AG10803 (cell line): Measurements from ENCODE around the gene COX5A.

Source experiments
- DNase-seq: peaks from one replicate; pipeline ENCODE4 v3.0.0; 2010; ENCODE audit warnings: low read depth
- H3K4me3 ChIP-seq: 2 replicates; pipeline ENCODE4 v1.5.1; 2011; ENCODE audit warnings: mild to moderate bottlenecking, low read length, control low read depth
- TF ChIP-seq, protein P1 (sequence below): conservative IDR thresholded peaks from 2 replicates; pipeline ENCODE4 v1.5.1; 2011; ENCODE audit warnings: mild to moderate bottlenecking, low read length, control low read depth, inconsistent platforms

COX5A gene

DNA sequence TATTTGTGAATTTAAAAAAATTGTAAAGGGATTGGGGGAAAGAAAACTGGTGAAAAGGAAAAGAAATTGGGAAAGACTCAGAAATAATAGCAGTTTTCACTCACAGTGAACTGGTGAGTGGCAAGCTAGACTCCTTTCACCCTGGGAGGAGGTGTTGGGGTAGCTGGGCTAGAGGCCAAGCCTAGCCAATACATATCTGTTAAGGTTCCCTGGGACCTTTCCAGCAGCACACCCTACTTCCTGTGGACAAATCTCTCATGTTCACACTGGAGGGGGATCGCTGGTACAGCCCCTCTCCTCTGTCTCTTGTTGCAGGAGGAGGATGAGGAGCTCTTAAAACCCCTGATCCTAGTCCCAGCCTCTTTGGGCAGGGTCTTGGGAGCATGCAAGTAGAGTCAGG, 22.4 kb upstream of the COX5A start:
- TF ChIP-seq, protein P1, sequence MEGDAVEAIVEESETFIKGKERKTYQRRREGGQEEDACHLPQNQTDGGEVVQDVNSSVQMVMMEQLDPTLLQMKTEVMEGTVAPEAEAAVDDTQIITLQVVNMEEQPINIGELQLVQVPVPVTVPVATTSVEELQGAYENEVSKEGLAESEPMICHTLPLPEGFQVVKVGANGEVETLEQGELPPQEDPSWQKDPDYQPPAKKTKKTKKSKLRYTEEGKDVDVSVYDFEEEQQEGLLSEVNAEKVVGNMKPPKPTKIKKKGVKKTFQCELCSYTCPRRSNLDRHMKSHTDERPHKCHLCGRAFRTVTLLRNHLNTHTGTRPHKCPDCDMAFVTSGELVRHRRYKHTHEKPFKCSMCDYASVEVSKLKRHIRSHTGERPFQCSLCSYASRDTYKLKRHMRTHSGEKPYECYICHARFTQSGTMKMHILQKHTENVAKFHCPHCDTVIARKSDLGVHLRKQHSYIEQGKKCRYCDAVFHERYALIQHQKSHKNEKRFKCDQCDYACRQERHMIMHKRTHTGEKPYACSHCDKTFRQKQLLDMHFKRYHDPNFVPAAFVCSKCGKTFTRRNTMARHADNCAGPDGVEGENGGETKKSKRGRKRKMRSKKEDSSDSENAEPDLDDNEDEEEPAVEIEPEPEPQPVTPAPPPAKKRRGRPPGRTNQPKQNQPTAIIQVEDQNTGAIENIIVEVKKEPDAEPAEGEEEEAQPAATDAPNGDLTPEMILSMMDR: no peak
- H3K4me3 ChIP-seq: no peak overlapping the region
- DNase-seq: no peak

DNA sequence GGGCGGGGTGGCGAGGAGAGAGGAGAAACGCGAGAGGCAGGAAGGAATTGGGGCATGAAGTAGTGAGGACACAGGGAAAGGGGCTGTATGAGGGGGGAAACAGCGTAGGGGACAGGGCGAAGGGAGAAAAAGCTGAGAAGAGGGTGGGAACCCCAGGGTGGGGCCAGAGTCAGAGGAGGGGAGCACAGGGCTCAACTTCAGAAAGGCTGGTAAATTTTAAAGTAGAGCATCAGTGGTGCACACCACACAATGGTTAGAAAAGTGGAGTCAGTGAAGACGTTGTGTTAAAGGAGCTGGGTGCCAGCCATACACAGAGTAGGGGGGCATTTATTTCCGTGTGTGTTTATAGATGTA, 21.7 kb upstream of the COX5A start:
- TF ChIP-seq, protein P1: no peak
- DNase-seq: no peak
- peak overlapping the region; percentile 69 for H3K4me3 ChIP-seq

DNA sequence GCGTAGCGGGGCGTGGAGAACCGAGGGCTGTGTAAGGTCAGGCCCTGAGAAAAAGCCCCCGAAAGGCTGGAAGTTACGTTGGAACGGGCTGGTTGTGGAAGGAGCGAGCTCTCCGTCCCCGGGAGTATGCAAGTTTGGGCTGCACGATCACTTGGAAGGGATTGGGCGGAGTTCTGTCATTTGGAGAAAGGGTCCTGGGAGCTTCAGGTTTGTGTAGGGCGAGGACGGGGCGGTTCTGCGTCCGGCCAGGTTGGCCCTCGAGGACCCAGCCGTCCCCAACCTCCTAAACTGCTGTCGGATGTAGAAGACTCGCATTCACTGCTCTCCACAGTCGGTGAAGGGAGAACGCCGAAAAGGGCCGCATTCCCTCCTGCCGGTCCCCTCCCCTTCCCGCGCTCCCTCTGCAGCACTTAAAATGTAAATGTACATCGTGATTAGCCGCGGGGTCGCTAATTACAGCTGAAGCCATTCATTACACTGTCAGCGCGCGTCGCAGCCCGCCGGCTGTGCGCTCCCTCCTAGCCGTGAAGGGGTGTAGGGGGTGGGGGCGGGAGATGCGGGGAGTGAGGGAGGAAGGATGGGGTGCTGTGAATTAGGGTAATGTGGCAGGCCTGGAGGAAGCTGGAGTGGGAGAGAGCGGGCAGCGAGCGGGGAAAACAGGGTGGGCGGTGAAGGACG, 21.2 kb upstream of the COX5A start:
- peak overlapping the region; percentile 69 for H3K4me3 ChIP-seq
- TF ChIP-seq, protein P1: no peak
- DNase-seq: no peak

DNA sequence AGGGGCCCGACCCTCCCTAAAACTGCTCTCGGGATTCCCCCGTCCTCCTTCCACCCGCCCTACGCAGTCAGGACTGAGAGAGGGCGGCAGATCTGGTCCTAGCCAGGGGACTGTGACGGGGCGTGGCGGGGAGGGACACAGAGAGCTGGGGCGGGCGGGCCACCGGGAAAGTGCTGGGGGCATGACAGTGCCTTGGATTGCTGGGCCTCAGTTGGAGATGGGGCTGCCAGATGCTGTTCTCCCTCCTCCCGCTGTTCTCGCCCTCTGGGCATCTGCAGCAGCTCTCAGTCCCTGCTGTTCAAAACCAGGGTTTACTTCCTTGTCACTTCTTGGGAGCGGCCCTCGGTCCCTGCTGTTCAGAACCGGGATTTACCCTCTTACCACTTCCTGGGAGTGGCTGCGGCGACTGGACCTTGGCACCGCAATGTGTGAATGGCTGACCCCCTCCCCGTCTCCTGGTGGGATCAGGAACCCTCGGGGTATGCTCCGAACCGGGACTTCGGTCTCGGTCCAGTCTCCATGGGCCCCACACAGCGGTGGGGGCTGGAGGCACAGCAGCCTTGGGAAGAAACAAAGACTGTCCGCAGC, 20.5 kb upstream of the COX5A start:
- peak overlapping the region; percentile 69 for H3K4me3 ChIP-seq
- DNase-seq: peak; percentile 60
- TF ChIP-seq, protein P1: peak; percentile 37

DNA sequence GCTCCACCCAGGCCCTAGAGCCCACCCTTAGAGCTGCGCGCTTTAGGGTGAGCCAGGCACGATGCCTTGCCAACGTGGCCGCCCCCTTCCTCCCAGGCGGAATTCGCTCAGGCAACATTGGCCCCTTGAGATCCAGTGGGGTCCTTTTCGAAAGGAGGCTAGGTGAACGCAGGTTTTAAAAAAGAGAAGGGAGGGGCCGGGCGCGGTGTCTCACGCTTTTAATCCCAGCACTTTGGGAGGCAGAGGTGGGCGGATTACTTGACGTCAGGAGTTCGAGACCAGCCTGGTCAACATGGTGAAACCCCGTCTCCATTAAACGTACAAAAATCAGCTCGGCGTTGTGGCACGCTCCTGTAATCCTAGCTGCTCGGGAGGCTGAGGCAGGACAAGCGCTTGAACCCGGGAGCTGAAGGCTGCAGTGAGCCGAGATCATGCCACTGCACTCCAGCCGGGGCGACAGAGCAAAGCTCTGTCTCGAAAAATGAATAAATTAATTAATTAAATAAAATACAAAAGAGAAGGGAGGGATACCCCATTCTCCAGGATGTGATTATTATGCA, 19.7 kb upstream of the COX5A start:
- DNase-seq: peak; percentile 16
- H3K4me3 ChIP-seq: peak overlapping the region; percentile 69
- TF ChIP-seq, protein P1: no peak

DNA sequence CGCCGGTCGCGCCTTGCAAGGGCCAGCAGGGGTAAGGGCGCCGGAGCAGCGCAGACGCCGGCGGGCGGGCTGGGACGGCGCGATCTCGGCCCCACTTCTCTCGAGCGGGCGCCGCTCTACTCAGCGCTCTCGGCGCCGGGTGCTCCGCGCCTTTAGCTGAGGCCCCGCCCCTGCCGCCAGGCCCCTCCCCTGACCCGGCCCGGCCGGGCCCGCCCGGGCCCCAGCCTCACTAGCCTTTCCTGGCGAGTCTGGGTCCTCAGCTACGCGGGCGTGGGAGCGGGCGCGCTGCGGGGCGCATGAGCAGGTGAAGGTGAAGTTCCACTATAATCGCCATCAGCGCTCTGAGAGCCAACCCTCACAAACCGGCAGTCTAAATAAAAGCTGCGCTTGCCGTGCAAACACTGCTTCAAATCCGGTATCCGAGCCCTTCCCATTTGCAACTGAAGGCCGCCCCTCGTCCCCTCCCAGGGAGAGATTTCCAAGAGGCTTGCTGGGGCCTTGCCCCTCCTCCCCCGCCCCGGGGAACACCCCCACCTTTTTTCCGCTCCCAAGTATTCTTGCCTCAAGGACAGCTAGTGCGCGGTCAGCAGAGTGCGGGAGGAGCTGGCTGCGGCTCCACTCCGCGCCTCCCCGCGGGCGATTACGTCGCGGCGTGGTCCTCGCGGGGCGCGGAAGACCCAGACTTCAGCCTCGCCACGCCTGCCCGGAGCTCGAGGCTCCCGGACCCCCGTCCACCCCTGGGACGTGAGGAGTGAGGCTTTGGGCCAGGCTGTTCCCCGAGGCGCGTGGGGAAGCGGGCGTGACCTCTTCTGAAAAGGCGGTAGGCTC, 19.0 kb upstream of the COX5A start, which contains the start of gene RPP25:
Gene RPP25, minus strand, starts transcription at position 125 of the 828 bp plus-strand sequence. CDS start 189 bp downstream, outside the sequence.
- H3K4me3 ChIP-seq: peak within 1 kb of the TSS; percentile 69
- peak; percentile 73 for DNase-seq
- TF ChIP-seq, protein P1: no peak
